T-helper 1 cell treated with Interleukin-12 subunit alpha and Interleukin-12 subunit beta and Interleukin-4 antibody, amounts not matched to agents 30 μg/mL and 1 μg/mL, for 36 hours (primary cell): Measurements from ENCODE around the gene TUBB4B.

Experiments used
- H3K27ac Mint-ChIP-seq: one replicate; pipeline ENCODE4 v1.8.0; 2021; ENCODE audit warnings: mild to moderate bottlenecking, mixed read lengths
- H3K27me3 Mint-ChIP-seq: one replicate; pipeline ENCODE4 v1.8.0; 2021; ENCODE audit warnings: low read depth, mixed read lengths
- H3K36me3 Mint-ChIP-seq: one replicate; pipeline ENCODE4 v1.8.0; 2021; ENCODE audit warnings: low read depth, mixed read lengths
- H3K4me1 Mint-ChIP-seq: one replicate; pipeline ENCODE4 v1.8.0; 2021; ENCODE audit warnings: low read depth, mixed read lengths
- H3K4me3 Mint-ChIP-seq: one replicate; pipeline ENCODE4 v1.8.0; 2021; ENCODE audit warnings: mild to moderate bottlenecking, moderate library complexity, mixed read lengths
- H3K9me3 Mint-ChIP-seq: one replicate; pipeline ENCODE4 v1.8.0; 2021; ENCODE audit warnings: mixed read lengths

The TUBB4B gene

GRCh38 chr9:137270929-137271695, 30.0 kb downstream of the TUBB4B start:
- H3K27me3 Mint-ChIP-seq, result no peaks in the 10 kb centered on the region
- H3K4me3 Mint-ChIP-seq, result no peak overlapping the region
- peaks cover 23% of the 10 kb centered on the region for H3K36me3 Mint-ChIP-seq
- H3K4me1 Mint-ChIP-seq, result peaks cover 11% of the 10 kb centered on the region
- peak overlapping the region; percentile 24 for H3K27ac Mint-ChIP-seq
- no peaks in the 10 kb centered on the region for H3K9me3 Mint-ChIP-seq

- peaks cover 12% of the 10 kb centered on the region for H3K4me1 Mint-ChIP-seq
- H3K27ac Mint-ChIP-seq, result peak overlapping the region; percentile 24
- no peak overlapping the region for H3K4me3 Mint-ChIP-seq
- no peaks in the 10 kb centered on the region for H3K27me3 Mint-ChIP-seq
- no peaks in the 10 kb centered on the region for H3K9me3 Mint-ChIP-seq
- H3K36me3 Mint-ChIP-seq, result peaks cover 23% of the 10 kb centered on the region
These were observed 30.6 kb downstream of the TUBB4B start for GRCh38 chr9:137271696-137272076.

DNA sequence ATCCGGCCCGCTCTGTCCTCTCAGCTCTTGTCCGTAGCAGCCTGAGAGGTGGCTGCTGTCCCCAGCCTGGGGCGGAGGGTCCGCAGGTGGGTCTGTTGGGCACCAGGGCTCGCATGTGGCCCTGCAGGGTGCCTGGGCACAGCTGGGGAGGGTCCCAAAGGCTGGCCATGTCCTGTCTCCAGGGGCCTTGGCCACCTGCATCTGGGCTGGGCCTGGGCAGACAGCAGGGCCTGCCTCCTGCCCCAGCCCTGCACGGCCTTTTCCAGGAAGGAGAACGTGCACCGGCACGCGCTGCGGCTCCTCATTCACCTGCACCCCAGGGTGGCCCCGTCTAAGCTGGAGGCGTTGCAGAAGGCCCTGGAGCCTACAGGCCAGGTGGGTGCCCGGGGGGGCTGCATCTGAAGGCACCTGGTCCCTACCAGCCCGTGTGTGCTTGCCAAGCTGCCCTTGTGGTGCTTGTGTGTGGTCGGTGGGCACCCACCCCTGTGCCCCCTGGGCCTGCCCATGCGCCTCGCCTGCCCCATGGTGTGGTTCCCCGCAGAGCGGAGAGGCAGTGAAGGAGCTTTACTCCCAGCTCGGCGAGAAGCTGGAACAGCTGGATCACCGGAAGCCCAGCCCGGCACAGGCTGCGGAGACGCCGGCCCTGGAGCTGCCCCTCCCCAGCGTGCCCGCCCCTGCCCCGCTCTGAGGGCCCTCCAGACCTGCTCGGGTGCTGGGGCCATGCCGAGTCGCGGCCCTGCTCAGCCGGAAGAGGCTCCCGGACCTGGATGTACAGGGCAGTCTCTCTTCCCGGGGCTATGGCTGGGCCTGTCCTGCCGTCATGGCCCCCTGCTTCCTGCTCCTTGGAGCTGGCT, 31.4 kb downstream of the TUBB4B start:
- Mint-ChIP-seq H3K27ac (no peak overlapping the region), H3K27me3 (no peaks in the 10 kb centered on the region), H3K36me3 (peaks cover 21% of the 10 kb centered on the region), H3K4me1 (peaks cover 16% of the 10 kb centered on the region), H3K4me3 (no peak overlapping the region), H3K9me3 (no peaks in the 10 kb centered on the region)

- H3K4me1 Mint-ChIP-seq, result peaks cover 16% of the 10 kb centered on the region
- no peaks in the 10 kb centered on the region for H3K9me3 Mint-ChIP-seq
- H3K4me3 Mint-ChIP-seq, result no peak overlapping the region
- H3K27ac Mint-ChIP-seq, result no peak overlapping the region
- peaks cover 18% of the 10 kb centered on the region for H3K36me3 Mint-ChIP-seq
- H3K27me3 Mint-ChIP-seq, result no peaks in the 10 kb centered on the region
These were observed 32.0 kb downstream of the TUBB4B start for GRCh38 chr9:137273095-137273490.

- Mint-ChIP-seq H3K36me3 (peaks cover 14% of the 10 kb centered on the region), H3K9me3 (no peaks in the 10 kb centered on the region), H3K27ac (no peak overlapping the region), H3K4me3 (no peak overlapping the region), H3K4me1 (peaks cover 13% of the 10 kb centered on the region), H3K27me3 (no peaks in the 10 kb centered on the region)
These were observed 32.7 kb downstream of the TUBB4B start for GRCh38 chr9:137273611-137274320.

DNA sequence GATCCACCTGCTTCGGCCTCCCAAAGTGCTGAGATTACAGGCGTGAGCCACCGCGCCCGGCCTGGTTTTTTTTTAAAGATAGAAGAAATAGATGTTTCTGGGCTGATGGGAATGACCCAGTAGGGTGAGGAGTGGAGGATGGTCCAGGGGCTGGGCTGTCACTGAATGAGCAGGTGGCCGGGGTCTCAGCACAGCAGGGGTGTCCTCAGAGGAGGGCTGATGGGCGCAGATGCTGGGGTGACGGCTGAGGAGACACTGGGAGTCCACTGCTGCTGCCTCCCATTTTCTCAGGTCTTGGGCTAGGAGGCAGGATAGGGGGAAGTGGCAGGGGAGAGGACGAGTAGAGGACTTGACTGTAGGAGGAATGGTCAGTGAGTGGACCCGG, 34.1 kb downstream of the TUBB4B start:
- Mint-ChIP-seq H3K4me3 (no peak overlapping the region), H3K4me1 (peaks cover 13% of the 10 kb centered on the region)

GRCh38 chr9:137275588-137276472, 34.7 kb downstream of the TUBB4B start:
- H3K9me3 Mint-ChIP-seq, result no peaks in the 10 kb centered on the region
- H3K27me3 Mint-ChIP-seq, result no peaks in the 10 kb centered on the region
- peaks cover 6% of the 10 kb centered on the region for H3K36me3 Mint-ChIP-seq
- H3K27ac Mint-ChIP-seq, result peak overlapping the region; percentile 13
- peaks cover 13% of the 10 kb centered on the region for H3K4me1 Mint-ChIP-seq
- H3K4me3 Mint-ChIP-seq, result peak overlapping the region; percentile 43

More for the DNA sequence above, 34.1 kb downstream of the TUBB4B start:
- peaks cover 6% of the 10 kb centered on the region for H3K36me3 Mint-ChIP-seq
- H3K27me3 Mint-ChIP-seq, result no peaks in the 10 kb centered on the region
- H3K9me3 Mint-ChIP-seq, result no peaks in the 10 kb centered on the region
- H3K27ac Mint-ChIP-seq, result no peak overlapping the region

- peak overlapping the region; percentile 76 for H3K4me3 Mint-ChIP-seq
- peaks cover 4% of the 10 kb centered on the region for H3K36me3 Mint-ChIP-seq
- no peaks in the 10 kb centered on the region for H3K9me3 Mint-ChIP-seq
- H3K27me3 Mint-ChIP-seq, result no peaks in the 10 kb centered on the region
- peaks cover 9% of the 10 kb centered on the region for H3K4me1 Mint-ChIP-seq
- H3K27ac Mint-ChIP-seq, result peak overlapping the region; percentile 67
These were observed 35.6 kb downstream of the TUBB4B start for GRCh38 chr9:137276473-137277328.

GRCh38 chr9:137277329-137278041, 36.4 kb downstream of the TUBB4B start, which contains the start of gene TOR4A:
Gene TOR4A, plus strand, starts transcription at chr9:137277726. Its CDS starts 964 bp downstream, at chr9:137278690.
- H3K27ac Mint-ChIP-seq, result peak within 1 kb of the TSS; percentile 71
- no peaks in the 10 kb centered on the region for H3K27me3 Mint-ChIP-seq
- peaks cover 10% of the 10 kb centered on the region for H3K4me1 Mint-ChIP-seq
- H3K9me3 Mint-ChIP-seq, result no peaks in the 10 kb centered on the region
- H3K4me3 Mint-ChIP-seq, result peak within 1 kb of the TSS; percentile 81
- H3K36me3 Mint-ChIP-seq, result peaks cover 5% of the 10 kb centered on the region

- peak overlapping the region; percentile 81 for H3K4me3 Mint-ChIP-seq
- H3K27ac Mint-ChIP-seq, result peak overlapping the region; percentile 71
- H3K36me3 Mint-ChIP-seq, result peaks cover 8% of the 10 kb centered on the region
- H3K9me3 Mint-ChIP-seq, result no peaks in the 10 kb centered on the region
- H3K27me3 Mint-ChIP-seq, result no peaks in the 10 kb centered on the region
- H3K4me1 Mint-ChIP-seq, result peaks cover 13% of the 10 kb centered on the region
These were observed 37.1 kb downstream of the TUBB4B start for GRCh38 chr9:137278061-137278701.

DNA sequence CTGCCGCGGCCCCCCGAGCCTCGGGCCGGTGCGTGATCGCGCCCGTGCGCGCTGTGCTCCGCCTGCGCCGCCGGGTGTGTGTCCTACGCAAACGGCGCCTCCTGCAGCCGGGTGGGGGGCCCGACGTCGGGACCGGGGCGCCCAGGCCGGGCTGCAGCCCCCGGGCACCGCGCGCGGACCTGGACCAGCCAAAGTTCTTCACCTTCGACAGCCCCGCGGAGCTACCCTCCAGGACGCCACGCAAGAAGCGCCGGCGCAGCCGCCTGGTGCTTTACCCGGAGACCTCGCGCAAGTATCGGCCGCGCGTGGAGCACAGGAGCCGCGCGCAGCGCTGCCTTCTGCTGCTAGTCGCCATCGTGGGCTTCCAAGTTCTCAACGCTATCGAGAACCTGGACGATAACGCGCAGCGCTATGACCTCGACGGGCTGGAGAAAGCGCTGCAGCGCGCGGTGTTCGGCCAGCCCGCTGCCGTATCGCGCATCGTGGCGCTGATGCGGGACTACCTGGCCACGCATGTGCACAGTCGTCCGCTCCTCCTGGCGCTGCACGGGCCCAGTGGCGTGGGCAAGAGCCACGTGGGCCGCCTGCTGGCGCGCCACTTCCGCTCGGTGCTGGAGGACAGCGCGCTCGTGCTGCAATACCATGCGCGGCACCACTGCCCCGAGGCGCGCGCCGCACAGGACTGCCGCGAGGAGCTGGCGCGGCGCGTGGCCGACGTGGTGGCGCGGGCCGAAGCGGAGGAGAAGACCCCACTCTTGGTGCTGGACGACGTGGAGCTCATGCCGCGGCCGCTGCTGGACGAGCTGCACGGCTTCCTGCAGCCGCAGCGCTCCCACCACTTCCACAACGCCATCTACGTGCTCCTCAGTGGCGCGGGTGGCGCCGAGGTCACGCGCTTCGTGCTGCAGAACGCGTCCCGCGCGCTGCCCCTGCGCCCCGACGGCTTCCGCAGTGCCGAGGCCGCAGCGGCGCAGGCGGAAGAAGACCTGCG, 37.9 kb downstream of the TUBB4B start:
- Mint-ChIP-seq H3K36me3 (peaks cover 5% of the 10 kb centered on the region), H3K9me3 (no peaks in the 10 kb centered on the region), H3K4me1 (peaks cover 13% of the 10 kb centered on the region), H3K27ac (no peak overlapping the region), H3K27me3 (no peaks in the 10 kb centered on the region), H3K4me3 (no peak overlapping the region)
